B cell (primary cell): ENCODE data around the gene EPB41L2.

Experiments
- EZH2 ChIP-seq: IDR thresholded peaks from 2 replicates; pipeline ENCODE4 v1.6.1; 2012; ENCODE audit warnings: borderline replicate concordance, low read depth, mild to moderate bottlenecking, moderate library complexity, low read length; ENCODE audit not compliant: insufficient read depth, poor library complexity, severe bottlenecking
- TF ChIP-seq, protein P1 (sequence below): fragments of 200-600 bp; IDR thresholded peaks from one replicate; pipeline ENCODE4 v1.8.0; 2022; ENCODE audit warnings: antibody characterized with exemption, mild to moderate bottlenecking

DNA sequence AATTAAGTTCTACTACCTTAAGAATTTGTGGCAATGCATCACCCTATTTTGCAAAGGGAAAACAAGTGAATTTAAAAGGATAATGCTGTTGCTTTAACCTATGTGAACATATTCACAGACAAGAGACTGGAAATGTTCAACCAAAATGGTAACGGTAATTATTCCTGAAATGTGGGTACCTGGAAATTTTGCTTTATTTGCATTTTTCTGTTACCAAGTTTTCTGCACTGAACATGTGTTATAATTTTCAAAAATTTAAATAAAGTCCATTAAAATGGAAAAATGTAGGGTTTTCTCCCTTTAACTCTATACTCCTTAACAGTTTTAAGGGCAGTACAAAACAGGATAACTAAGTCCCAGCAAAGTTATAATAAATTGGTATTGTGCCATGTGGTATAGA lies 66.4 kb downstream of the EPB41L2 start:
- TF ChIP-seq, protein P1, sequence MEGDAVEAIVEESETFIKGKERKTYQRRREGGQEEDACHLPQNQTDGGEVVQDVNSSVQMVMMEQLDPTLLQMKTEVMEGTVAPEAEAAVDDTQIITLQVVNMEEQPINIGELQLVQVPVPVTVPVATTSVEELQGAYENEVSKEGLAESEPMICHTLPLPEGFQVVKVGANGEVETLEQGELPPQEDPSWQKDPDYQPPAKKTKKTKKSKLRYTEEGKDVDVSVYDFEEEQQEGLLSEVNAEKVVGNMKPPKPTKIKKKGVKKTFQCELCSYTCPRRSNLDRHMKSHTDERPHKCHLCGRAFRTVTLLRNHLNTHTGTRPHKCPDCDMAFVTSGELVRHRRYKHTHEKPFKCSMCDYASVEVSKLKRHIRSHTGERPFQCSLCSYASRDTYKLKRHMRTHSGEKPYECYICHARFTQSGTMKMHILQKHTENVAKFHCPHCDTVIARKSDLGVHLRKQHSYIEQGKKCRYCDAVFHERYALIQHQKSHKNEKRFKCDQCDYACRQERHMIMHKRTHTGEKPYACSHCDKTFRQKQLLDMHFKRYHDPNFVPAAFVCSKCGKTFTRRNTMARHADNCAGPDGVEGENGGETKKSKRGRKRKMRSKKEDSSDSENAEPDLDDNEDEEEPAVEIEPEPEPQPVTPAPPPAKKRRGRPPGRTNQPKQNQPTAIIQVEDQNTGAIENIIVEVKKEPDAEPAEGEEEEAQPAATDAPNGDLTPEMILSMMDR, result no peak
- no peak for TF ChIP-seq EZH2
